Gastrocnemius medialis (tissue), 4 donors: Measurements from ENCODE around the gene ACOXL. TPM values are rescaled to one million over a fixed set of nuclear protein-coding genes. Genes with fewer than 3 reads are reported as not detected.

Experiments
- ATAC-seq, 2 donors: fragments of 150-250 bp; one replicate each; pipeline ENCODE4 v1.9.1; 2016
- DNase-seq, 2 donors: peaks; one replicate each; pipeline ENCODE4 v3.0.0-alpha.2; 2019
- H3K27ac ChIP-seq, 4 donors: fragments of 200-600 bp; sonication (generic); 1 replicate in 1 of 4; 2 replicates in 3 of 4; pipeline ENCODE4 v1.5.1; 2016 to 2018; ENCODE audit warnings: mild to moderate bottlenecking in 2 of 4, moderate library complexity in 1 of 4
- H3K27me3 ChIP-seq, 3 donors: fragments of 200-600 bp; sonication (generic) in 2 of 3; 1 replicate in 1 of 3; 2 replicates in 2 of 3; pipeline versions ENCODE4 v1.5.1 to v1.6.0; 2016 to 2019; ENCODE audit warnings: mild to moderate bottlenecking in 1 of 3, moderate library complexity in 1 of 3
- H3K36me3 ChIP-seq, 2 donors: fragments of 200-600 bp; sonication (generic) in 1 of 2; one replicate each; pipeline ENCODE4 v1.5.1; 2017 to 2018
- H3K4me1 ChIP-seq, 2 donors: fragments of 200-600 bp; sonication (generic) in 1 of 2; one replicate each; pipeline ENCODE4 v1.5.1; 2016 to 2017; ENCODE audit warnings: mild to moderate bottlenecking in 2 of 2
- H3K4me3 ChIP-seq, 4 donors: fragments of 200-600 bp; sonication (generic) in 3 of 4; 1 replicate in 1 of 4; 2 replicates in 3 of 4; pipeline ENCODE4 v1.5.1; 2016 to 2019; ENCODE audit warnings: mild to moderate bottlenecking in 2 of 4
- H3K9me3 ChIP-seq, 3 donors: fragments of 200-600 bp; sonication (generic) in 2 of 3; 1 replicate in 1 of 3; 2 replicates in 2 of 3; pipeline ENCODE4 v1.5.1; 2016 to 2019
- POLR2A ChIP-seq, 2 donors: fragments of 450-650 bp; IDR thresholded peaks; one replicate each; pipeline ENCODE4 v1.6.1; 2017; ENCODE audit warnings: antibody characterized with exemption in 2 of 2, mild to moderate bottlenecking in 2 of 2, moderate library complexity in 2 of 2
- in situ Hi-C, 4 donors: fragments of 200-750 bp; cut with MboI; loops; one replicate each; pipeline versions ENCODE4 v1.15.0 to v1.8.0; 2017; ENCODE audit warnings: low sequenced_read_pairs in 4 of 4
- intact Hi-C: fragments of 100-400 bp; cut with DNase I; formaldehyde crosslinking; loops from one replicate; pipeline ENCODE4 v1.15.1; 2023; ENCODE audit warnings: low total_unique reads
- total RNA-seq, 4 donors: library from RNA; depleted of rRNA; stranded (reverse); fragments of >200 nt; gene quantifications; one replicate each; pipeline versions ENCODE4 v1.1.0 to v1.2.3, GENCODE V29; 2016
- TF ChIP-seq, protein P1 (sequence below), 5 experiments: fragments of 450-650 bp in 3 of 5; fragments of 200-600 bp in 2 of 5; sonication (generic) in 2 of 5; IDR thresholded peaks in 4 of 5; conservative IDR thresholded peaks in 1 of 5; 1 replicate in 4 of 5; 2 replicates in 1 of 5; pipeline ENCODE4 v1.5.1; 2016 to 2019; ENCODE audit warnings: antibody characterized with exemption in 5 of 5, mild to moderate bottlenecking in 3 of 5, moderate library complexity in 3 of 5

The ACOXL gene
- total RNA-seq, 4 donors from 2014 or later = not detected

- H3K4me1 ChIP-seq = no peaks in the 10 kb centered on the region
- DNase-seq (no peak), ATAC-seq (no peak)
- intact Hi-C loops = no loop called here
- H3K36me3 ChIP-seq = no peaks in the 10 kb centered on the region
- no peaks in the 10 kb centered on the region for H3K27me3 ChIP-seq
- no peak overlapping the region for H3K27ac ChIP-seq
- H3K4me3 ChIP-seq = no peak overlapping the region
- TF ChIP-seq, protein P1, sequence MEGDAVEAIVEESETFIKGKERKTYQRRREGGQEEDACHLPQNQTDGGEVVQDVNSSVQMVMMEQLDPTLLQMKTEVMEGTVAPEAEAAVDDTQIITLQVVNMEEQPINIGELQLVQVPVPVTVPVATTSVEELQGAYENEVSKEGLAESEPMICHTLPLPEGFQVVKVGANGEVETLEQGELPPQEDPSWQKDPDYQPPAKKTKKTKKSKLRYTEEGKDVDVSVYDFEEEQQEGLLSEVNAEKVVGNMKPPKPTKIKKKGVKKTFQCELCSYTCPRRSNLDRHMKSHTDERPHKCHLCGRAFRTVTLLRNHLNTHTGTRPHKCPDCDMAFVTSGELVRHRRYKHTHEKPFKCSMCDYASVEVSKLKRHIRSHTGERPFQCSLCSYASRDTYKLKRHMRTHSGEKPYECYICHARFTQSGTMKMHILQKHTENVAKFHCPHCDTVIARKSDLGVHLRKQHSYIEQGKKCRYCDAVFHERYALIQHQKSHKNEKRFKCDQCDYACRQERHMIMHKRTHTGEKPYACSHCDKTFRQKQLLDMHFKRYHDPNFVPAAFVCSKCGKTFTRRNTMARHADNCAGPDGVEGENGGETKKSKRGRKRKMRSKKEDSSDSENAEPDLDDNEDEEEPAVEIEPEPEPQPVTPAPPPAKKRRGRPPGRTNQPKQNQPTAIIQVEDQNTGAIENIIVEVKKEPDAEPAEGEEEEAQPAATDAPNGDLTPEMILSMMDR (IDR thresholded peaks at IDR 0.05 in 4 of 5, conservative IDR thresholded peaks at IDR 0.05 in 1 of 5) = no peak
- no peak for TF ChIP-seq POLR2A (IDR thresholded peaks at IDR 0.05)
- in situ Hi-C loops = no loop called here
- no peaks in the 10 kb centered on the region for H3K9me3 ChIP-seq
Observed at GRCh38 chr2:110941226-110941625, 208.9 kb downstream of the ACOXL start.

GRCh38 chr2:110943070-110943634, 210.8 kb downstream of the ACOXL start:
- Histone ChIP-seq H3K27ac (no peak overlapping the region), H3K9me3 (no peaks in the 10 kb centered on the region), H3K4me3 (no peak overlapping the region), H3K4me1 (peaks cover 16 to 18% of the 10 kb centered on the region in 2 donors), H3K27me3 (no peaks in the 10 kb centered on the region), H3K36me3 (no peaks in the 10 kb centered on the region)
- in situ Hi-C loops (no loop called here), intact Hi-C loops (no loop called here)
- ATAC-seq = no peak
- TF ChIP-seq POLR2A (IDR thresholded peaks at IDR 0.05) = no peak
- TF ChIP-seq, protein P1 (IDR thresholded peaks at IDR 0.05 in 4 of 5, conservative IDR thresholded peaks at IDR 0.05 in 1 of 5) = no peak
- DNase-seq = no peak

GRCh38 chr2:110946902-110947301, 214.5 kb downstream of the ACOXL start:
- in situ Hi-C loops (no loop called here), intact Hi-C loops (loop anchor here (5.0 kb wide), 1 partner anchor 130 kb away; no protein-coding TSS in a partner anchor)
- Histone ChIP-seq H3K4me3 (no peak overlapping the region), H3K4me1 (peaks cover 22 to 23% of the 10 kb centered on the region in 2 donors), H3K9me3 (no peaks in the 10 kb centered on the region), H3K27ac (peak overlapping the region in 2 of 4 donors; percentile 38 to 49), H3K27me3 (no peaks in the 10 kb centered on the region), H3K36me3 (no peaks in the 10 kb centered on the region)
- no peak for TF ChIP-seq POLR2A (IDR thresholded peaks at IDR 0.05)
- TF ChIP-seq, protein P1 (IDR thresholded peaks at IDR 0.05 in 4 of 5, conservative IDR thresholded peaks at IDR 0.05 in 1 of 5) = no peak
- ATAC-seq (peak; percentile 56 to 80), DNase-seq (peak; percentile 18 to 56)

- Histone ChIP-seq H3K36me3 (no peaks in the 10 kb centered on the region), H3K4me1 (peaks cover 22 to 23% of the 10 kb centered on the region in 2 donors), H3K27me3 (no peaks in the 10 kb centered on the region), H3K4me3 (no peak overlapping the region), H3K27ac (peak overlapping the region; percentile 8 to 49 (median 42)), H3K9me3 (no peaks in the 10 kb centered on the region)
- in situ Hi-C loops (no loop called here), intact Hi-C loops (loop anchor here (5.0 kb wide), 1 partner anchor 131 kb away; no protein-coding TSS in a partner anchor)
- TF ChIP-seq, protein P1 (IDR thresholded peaks at IDR 0.05 in 4 of 5, conservative IDR thresholded peaks at IDR 0.05 in 1 of 5) = no peak
- ATAC-seq = peak; percentile 95 to 96
- peak; percentile 32 to 80 for DNase-seq
Observed at GRCh38 chr2:110948027-110948674, 215.8 kb downstream of the ACOXL start.
